Tibial nerve (tissue), 4 donors: ENCODE data around the gene PHYKPL.

Experiments used
- CTCF ChIP-seq, 5 experiments: fragments of 200-600 bp in 3 of 5; fragments of 450-650 bp in 2 of 5; sonication (generic) in 3 of 5; IDR thresholded peaks; one replicate each; pipeline ENCODE4 v1.5.1; 2016 to 2019; ENCODE audit warnings: antibody characterized with exemption in 5 of 5, mild to moderate bottlenecking in 3 of 5, moderate library complexity in 2 of 5
- EP300 ChIP-seq, 2 donors: sonication (generic); formaldehyde crosslinking; IDR thresholded peaks; one replicate each; pipeline ENCODE4 v1.6.1; 2017; ENCODE audit warnings: antibody characterized with exemption in 2 of 2, mild to moderate bottlenecking in 1 of 2
- POLR2A ChIP-seq, 2 donors: fragments of 450-650 bp; IDR thresholded peaks; one replicate each; pipeline ENCODE4 v1.6.1; 2017; ENCODE audit warnings: antibody characterized with exemption in 2 of 2, mild to moderate bottlenecking in 2 of 2, moderate library complexity in 2 of 2

GRCh38 chr5:178277866-178278265 lies 45.3 kb upstream of the PHYKPL start:
- TF ChIP-seq CTCF (IDR thresholded peaks at IDR 0.05), result no peak
- no peak for TF ChIP-seq POLR2A (IDR thresholded peaks at IDR 0.05)
- no peak for TF ChIP-seq EP300 (IDR thresholded peaks at IDR 0.05)
